K562 (cell line): ENCODE data around the gene CCDC97. TPM values are rescaled to one million over a fixed set of nuclear protein-coding genes. Genes with fewer than 3 reads are reported as not detected.

Source experiments
- GTF2E2 ChIP-seq: fragments of 200-800 bp; sonication (Bioruptor generic); IDR thresholded peaks from 2 replicates; pipeline ENCODE4 v1.6.1; 2016; ENCODE audit warnings: missing genetic modification characterization, missing compliant biosample characterization
- HDAC8 ChIP-seq: fragments of 450-650 bp; IDR thresholded peaks from 2 replicates; pipeline ENCODE4 v1.6.1; 2016; ENCODE audit warnings: mild to moderate bottlenecking, missing genetic modification characterization, moderate library complexity, missing compliant biosample characterization
- L3MBTL2 ChIP-seq: fragments of 450-650 bp; IDR thresholded peaks from 2 replicates; pipeline ENCODE4 v1.6.1; 2016; ENCODE audit warnings: mild to moderate bottlenecking, moderate library complexity
- TGIF2 ChIP-seq: sonication (generic); formaldehyde crosslinking; IDR thresholded peaks from 2 replicates; pipeline ENCODE4 v1.8.1; 2022; ENCODE audit warnings: mild to moderate bottlenecking, missing genetic modification reagents, moderate library complexity
- polyA plus RNA-seq, 8 experiments: library from polyadenylated mRNA; depleted of rRNA in 4 of 8; stranded (reverse) in 5 of 8; unstranded in 3 of 8; fragments of >200 nt; fragmentation: Nextera tagmentation in 2 of 8; fragmentation: Illumina TruSeq in 1 of 8; extraction: Ambion mirVana in 2 of 8; extraction: Trizol in 1 of 8; gene quantifications; 2 replicates each; pipeline versions ENCODE4 v1.2.1 to v1.2.3, GENCODE V29; 2011 to 2014; ENCODE audit warnings: inconsistent platforms in 1 of 8, missing spikeins in 1 of 8
- total RNA-seq, 7 experiments: library from RNA; depleted of rRNA in 6 of 7; stranded (reverse); fragments of >200 nt in 6 of 7; fragmentation: Illumina TruSeq in 2 of 7; extraction: Trizol in 2 of 7; gene quantifications; 2 replicates each; pipeline versions ENCODE4 v1.2.1 to v1.2.3, GENCODE V29; 2011 to 2021; ENCODE audit warnings: low replicate concordance in 1 of 7
- TF ChIP-seq, protein P1 (sequence below): sonication (generic); formaldehyde crosslinking; IDR thresholded peaks from 2 replicates; pipeline ENCODE4 v1.8.1; 2022; ENCODE audit warnings: missing genetic modification reagents
- TF ChIP-seq, protein P2 (sequence below): fragments of 450-650 bp; IDR thresholded peaks from 2 replicates; pipeline ENCODE4 v1.6.1; 2016; ENCODE audit warnings: low read depth
- TF ChIP-seq, protein P3 (sequence below): sonication (generic); formaldehyde crosslinking; IDR thresholded peaks from 2 replicates; pipeline ENCODE4 v1.8.1; 2023; ENCODE audit warnings: missing genetic modification reagents, mild to moderate bottlenecking, borderline replicate concordance

Gene CCDC97
- total and polyA plus RNA-seq, 9 of the 15 experiments (the other 6 are each of a cell fraction or from before 2014, with no cell fraction given), result 0.60 to 16.5 (median 7.0) TPM

DNA sequence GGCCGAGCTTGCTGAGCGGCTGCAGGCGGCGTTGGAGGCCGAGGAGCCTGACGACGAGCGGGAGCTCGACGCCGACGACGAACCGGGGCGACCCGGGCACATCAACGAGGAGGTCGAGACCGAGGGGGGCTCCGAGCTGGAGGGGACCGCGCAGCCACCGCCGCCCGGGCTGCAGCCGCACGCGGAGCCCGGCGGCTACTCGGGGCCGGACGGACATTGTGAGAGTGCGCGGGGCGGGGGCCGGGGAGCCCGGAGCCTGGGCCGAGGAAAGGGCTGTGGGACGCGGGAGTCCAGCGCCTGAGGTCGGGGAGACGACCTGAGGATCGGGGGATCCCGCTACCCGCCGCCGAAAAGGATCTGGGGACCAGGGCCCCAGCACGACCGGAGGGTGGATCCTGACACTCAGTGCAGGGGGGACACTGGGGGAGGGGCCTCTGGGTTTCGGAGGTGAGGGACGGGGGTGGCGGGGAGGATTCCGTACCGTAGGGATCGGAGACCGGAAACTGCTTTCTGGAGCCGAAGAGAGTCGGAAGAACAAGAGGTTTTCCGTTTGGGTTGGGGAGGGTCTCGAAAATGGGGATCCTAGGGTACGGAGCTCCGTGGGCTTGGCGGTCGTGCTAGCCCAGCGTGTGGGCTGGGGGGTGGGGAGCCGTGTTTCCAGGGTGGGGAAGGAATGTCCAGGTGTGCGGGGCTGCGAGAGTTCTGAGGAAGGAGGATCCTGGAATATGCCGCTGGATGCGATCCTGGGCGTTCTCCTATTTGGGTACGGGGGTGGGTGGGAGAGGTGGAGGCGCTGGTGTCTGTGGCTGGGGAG is 45.2 kb upstream of the CCDC97 start (continued):
- 0 out of 2 replicates have a peak, but pooled peaks have one; percentile 84 for TF ChIP-seq TGIF2
- TF ChIP-seq, protein P1, sequence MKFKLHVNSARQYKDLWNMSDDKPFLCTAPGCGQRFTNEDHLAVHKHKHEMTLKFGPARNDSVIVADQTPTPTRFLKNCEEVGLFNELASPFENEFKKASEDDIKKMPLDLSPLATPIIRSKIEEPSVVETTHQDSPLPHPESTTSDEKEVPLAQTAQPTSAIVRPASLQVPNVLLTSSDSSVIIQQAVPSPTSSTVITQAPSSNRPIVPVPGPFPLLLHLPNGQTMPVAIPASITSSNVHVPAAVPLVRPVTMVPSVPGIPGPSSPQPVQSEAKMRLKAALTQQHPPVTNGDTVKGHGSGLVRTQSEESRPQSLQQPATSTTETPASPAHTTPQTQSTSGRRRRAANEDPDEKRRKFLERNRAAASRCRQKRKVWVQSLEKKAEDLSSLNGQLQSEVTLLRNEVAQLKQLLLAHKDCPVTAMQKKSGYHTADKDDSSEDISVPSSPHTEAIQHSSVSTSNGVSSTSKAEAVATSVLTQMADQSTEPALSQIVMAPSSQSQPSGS, result peak; percentile 52; the same call in 1 of the 2 replicates
- TF ChIP-seq L3MBTL2, result no peak
- TF ChIP-seq, protein P2, sequence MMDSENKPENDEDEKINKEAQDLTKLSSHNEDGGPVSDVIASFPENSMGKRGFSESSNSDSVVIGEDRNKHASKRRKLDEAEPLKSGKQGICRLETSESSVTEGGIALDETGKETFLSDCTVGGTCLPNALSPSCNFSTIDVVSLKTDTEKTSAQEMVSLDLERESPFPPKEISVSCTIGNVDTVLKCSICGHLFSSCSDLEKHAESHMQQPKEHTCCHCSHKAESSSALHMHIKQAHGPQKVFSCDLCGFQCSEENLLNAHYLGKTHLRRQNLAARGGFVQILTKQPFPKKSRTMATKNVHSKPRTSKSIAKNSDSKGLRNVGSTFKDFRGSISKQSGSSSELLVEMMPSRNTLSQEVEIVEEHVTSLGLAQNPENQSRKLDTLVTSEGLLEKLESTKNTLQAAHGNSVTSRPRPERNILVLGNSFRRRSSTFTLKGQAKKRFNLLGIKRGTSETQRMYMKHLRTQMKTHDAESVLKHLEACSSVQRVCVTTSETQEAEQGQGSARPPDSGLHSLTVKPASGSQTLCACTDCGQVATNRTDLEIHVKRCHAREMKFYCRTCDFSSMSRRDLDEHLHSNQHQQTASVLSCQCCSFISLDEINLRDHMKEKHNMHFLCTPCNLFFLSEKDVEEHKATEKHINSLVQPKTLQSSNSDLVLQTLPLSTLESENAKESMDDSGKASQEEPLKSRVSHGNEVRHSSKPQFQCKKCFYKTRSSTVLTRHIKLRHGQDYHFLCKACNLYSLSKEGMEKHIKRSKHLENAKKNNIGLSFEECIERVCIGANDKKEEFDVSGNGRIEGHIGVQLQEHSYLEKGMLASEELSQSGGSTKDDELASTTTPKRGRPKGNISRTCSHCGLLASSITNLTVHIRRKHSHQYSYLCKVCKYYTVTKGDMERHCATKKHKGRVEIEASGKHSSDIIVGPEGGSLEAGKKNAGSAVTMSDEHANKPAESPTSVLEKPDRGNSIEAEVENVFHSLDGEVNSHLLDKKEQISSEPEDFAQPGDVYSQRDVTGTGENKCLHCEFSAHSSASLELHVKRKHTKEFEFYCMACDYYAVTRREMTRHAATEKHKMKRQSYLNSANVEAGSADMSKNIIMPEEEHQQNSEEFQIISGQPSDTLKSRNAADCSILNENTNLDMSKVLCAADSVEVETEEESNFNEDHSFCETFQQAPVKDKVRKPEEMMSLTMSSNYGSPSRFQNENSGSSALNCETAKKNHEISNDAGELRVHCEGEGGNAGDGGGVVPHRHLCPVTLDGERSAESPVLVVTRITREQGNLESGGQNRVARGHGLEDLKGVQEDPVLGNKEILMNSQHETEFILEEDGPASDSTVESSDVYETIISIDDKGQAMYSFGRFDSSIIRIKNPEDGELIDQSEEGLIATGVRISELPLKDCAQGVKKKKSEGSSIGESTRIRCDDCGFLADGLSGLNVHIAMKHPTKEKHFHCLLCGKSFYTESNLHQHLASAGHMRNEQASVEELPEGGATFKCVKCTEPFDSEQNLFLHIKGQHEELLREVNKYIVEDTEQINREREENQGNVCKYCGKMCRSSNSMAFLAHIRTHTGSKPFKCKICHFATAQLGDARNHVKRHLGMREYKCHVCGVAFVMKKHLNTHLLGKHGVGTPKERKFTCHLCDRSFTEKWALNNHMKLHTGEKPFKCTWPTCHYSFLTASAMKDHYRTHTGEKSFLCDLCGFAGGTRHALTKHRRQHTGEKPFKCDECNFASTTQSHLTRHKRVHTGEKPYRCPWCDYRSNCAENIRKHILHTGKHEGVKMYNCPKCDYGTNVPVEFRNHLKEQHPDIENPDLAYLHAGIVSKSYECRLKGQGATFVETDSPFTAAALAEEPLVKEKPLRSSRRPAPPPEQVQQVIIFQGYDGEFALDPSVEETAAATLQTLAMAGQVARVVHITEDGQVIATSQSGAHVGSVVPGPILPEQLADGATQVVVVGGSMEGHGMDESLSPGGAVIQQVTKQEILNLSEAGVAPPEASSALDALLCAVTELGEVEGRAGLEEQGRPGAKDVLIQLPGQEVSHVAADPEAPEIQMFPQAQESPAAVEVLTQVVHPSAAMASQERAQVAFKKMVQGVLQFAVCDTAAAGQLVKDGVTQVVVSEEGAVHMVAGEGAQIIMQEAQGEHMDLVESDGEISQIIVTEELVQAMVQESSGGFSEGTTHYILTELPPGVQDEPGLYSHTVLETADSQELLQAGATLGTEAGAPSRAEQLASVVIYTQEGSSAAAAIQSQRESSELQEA, result no peak
- peak; percentile 34 for TF ChIP-seq GTF2E2 (tag)
- TF ChIP-seq, protein P3, sequence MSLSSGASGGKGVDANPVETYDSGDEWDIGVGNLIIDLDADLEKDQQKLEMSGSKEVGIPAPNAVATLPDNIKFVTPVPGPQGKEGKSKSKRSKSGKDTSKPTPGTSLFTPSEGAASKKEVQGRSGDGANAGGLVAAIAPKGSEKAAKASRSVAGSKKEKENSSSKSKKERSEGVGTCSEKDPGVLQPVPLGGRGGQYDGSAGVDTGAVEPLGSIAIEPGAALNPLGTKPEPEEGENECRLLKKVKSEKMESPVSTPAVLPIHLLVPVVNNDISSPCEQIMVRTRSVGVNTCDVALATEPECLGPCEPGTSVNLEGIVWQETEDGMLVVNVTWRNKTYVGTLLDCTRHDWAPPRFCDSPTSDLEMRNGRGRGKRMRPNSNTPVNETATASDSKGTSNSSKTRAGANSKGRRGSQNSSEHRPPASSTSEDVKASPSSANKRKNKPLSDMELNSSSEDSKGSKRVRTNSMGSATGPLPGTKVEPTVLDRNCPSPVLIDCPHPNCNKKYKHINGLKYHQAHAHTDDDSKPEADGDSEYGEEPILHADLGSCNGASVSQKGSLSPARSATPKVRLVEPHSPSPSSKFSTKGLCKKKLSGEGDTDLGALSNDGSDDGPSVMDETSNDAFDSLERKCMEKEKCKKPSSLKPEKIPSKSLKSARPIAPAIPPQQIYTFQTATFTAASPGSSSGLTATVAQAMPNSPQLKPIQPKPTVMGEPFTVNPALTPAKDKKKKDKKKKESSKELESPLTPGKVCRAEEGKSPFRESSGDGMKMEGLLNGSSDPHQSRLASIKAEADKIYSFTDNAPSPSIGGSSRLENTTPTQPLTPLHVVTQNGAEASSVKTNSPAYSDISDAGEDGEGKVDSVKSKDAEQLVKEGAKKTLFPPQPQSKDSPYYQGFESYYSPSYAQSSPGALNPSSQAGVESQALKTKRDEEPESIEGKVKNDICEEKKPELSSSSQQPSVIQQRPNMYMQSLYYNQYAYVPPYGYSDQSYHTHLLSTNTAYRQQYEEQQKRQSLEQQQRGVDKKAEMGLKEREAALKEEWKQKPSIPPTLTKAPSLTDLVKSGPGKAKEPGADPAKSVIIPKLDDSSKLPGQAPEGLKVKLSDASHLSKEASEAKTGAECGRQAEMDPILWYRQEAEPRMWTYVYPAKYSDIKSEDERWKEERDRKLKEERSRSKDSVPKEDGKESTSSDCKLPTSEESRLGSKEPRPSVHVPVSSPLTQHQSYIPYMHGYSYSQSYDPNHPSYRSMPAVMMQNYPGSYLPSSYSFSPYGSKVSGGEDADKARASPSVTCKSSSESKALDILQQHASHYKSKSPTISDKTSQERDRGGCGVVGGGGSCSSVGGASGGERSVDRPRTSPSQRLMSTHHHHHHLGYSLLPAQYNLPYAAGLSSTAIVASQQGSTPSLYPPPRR (CRISPR knock-in tag), result no peak; the same call in 1 of the 2 replicates
- peak; percentile 37; the same call in 1 of the 2 replicates for TF ChIP-seq HDAC8 (tag)
